ENCODE data around the gene NANOG.
"Not testable (repeated sequence)": the region's sequence is repeated elsewhere in the genome, so short reads cannot be mapped to it uniquely, and the experiment has no call there.

The NANOG gene

DNA sequence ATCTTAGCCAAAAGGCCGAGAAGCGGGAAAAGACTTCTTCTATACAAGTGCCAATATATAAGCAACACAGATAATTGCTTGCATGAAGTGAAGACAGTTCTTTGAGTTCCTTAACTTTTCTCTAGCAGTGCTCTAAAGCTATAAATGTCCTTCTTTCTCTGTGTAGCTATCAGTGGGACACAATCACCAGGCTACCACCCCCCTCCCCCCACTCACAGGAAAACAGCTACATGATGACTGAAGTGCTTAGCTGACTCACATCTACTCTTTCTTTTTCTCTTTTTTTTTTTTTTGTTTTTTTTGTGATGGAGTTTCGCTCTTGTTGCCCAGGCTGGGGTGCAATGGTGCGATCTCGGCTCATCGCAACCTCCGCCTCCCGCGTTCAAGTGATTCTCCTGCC is 53.2 kb downstream of the NANOG start:
- H3K4me1 ChIP-seq (ENCODE audit: control insufficient read depth, low read depth, low read length); H3K27me3 ChIP-seq (ENCODE audit: insufficient read depth, low read length, poor library complexity); H3K4me2 ChIP-seq (ENCODE audit: low read length); H3K79me1 ChIP-seq (ENCODE audit: low read length); H4K5ac ChIP-seq (ENCODE audit: low read length); DNase-seq; H2BK15ac ChIP-seq (replicated peaks; ENCODE audit: low read depth); H2AK5ac ChIP-seq (ENCODE audit: low read length); H2BK5ac ChIP-seq (ENCODE audit: low read length); H3K9ac ChIP-seq (ENCODE audit: low read length); H4K8ac ChIP-seq (ENCODE audit: low read depth, low read length); H3K56ac ChIP-seq (ENCODE audit: low read length); H3K36me3 ChIP-seq (ENCODE audit: control insufficient read depth, insufficient read depth, low read length); H3K4me3 ChIP-seq (ENCODE audit: low read length); H3K23ac ChIP-seq (ENCODE audit: low read length); H3K79me2 ChIP-seq (ENCODE audit: control insufficient read depth, insufficient read depth, low read length); H3K27ac ChIP-seq (ENCODE audit: low read depth, low read length): not testable (repeated sequence)
- WGBS (ENCODE audit: extremely low coverage, insufficient coverage, low lambda C conversion rate) = no CpG with 5 or more reads among the region's 9 CpGs
- H3K18ac ChIP-seq (ENCODE audit: low read length) = peak overlapping the region; percentile 14
- peak overlapping the region; percentile 36 for H2BK120ac ChIP-seq (ENCODE audit: low read depth, low read length)
- H3K4ac ChIP-seq (ENCODE audit: low read depth, low read length) = peak overlapping the region; percentile 55

DNA sequence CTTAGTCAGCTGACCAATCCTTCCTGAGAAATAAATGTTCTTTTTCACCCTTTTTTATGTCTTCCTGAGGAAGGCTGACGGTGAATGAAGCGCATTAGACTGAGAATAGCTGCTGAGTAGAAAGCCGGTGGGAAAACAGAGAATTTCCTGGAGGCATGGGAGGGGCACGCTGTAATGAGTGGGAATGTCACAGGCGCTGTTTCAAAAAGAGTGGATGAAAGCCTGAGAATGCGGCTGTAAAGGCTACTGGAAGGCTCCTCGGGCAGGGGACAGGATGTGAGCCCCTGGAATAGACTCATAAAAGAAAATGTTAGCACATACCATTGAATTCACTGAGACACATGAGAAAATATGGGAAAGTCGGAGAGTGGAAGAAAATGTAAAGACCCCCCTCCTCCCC is 53.9 kb downstream of the NANOG start:
- H2BK120ac ChIP-seq (ENCODE audit: low read depth, low read length); H3K27ac ChIP-seq (ENCODE audit: low read depth, low read length); H3K36me3 ChIP-seq (ENCODE audit: control insufficient read depth, insufficient read depth, low read length); H2BK15ac ChIP-seq (replicated peaks; ENCODE audit: low read depth); H4K5ac ChIP-seq (ENCODE audit: low read length); H3K79me2 ChIP-seq (ENCODE audit: control insufficient read depth, insufficient read depth, low read length); H3K56ac ChIP-seq (ENCODE audit: low read length); H3K9ac ChIP-seq (ENCODE audit: low read length); H3K4ac ChIP-seq (ENCODE audit: low read depth, low read length); H2BK5ac ChIP-seq (ENCODE audit: low read length); H3K27me3 ChIP-seq (ENCODE audit: insufficient read depth, low read length, poor library complexity); H3K4me1 ChIP-seq (ENCODE audit: control insufficient read depth, low read depth, low read length); H3K23ac ChIP-seq (ENCODE audit: low read length); H3K4me3 ChIP-seq (ENCODE audit: low read length); DNase-seq; H4K8ac ChIP-seq (ENCODE audit: low read depth, low read length); H2AK5ac ChIP-seq (ENCODE audit: low read length); H3K79me1 ChIP-seq (ENCODE audit: low read length); H3K4me2 ChIP-seq (ENCODE audit: low read length); H3K18ac ChIP-seq (ENCODE audit: low read length): not testable (repeated sequence)
- WGBS (ENCODE audit: extremely low coverage, insufficient coverage, low lambda C conversion rate) = no CpG with 5 or more reads among the region's 8 CpGs

DNA sequence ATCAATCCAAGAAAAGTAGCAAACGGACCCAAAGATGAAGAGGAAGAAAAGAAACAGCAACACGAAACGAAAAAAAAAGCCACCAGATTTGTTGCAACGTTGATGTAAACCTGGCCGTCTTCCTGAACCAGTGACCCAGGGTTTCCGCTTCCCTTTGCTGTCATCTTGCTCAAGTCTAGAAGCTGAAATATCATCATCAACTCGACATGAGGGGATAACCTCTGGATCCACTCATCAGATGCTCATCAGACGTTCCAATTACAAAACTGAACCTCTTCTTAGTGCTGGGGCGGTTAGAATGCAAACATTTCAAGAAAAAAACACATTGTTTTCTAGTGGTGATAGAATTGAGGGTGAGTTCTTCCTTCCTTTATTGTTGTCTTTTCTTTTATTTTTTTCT is 54.4 kb downstream of the NANOG start:
- H3K56ac ChIP-seq (ENCODE audit: low read length); H4K8ac ChIP-seq (ENCODE audit: low read depth, low read length); H2BK120ac ChIP-seq (ENCODE audit: low read depth, low read length); DNase-seq; H3K4me2 ChIP-seq (ENCODE audit: low read length); H3K27me3 ChIP-seq (ENCODE audit: insufficient read depth, low read length, poor library complexity); H2BK15ac ChIP-seq (replicated peaks; ENCODE audit: low read depth); H2AK5ac ChIP-seq (ENCODE audit: low read length); H2BK5ac ChIP-seq (ENCODE audit: low read length); H3K27ac ChIP-seq (ENCODE audit: low read depth, low read length); H3K79me1 ChIP-seq (ENCODE audit: low read length); H3K9ac ChIP-seq (ENCODE audit: low read length); H4K5ac ChIP-seq (ENCODE audit: low read length); H3K4me3 ChIP-seq (ENCODE audit: low read length); H3K36me3 ChIP-seq (ENCODE audit: control insufficient read depth, insufficient read depth, low read length); H3K4me1 ChIP-seq (ENCODE audit: control insufficient read depth, low read depth, low read length); H3K4ac ChIP-seq (ENCODE audit: low read depth, low read length); H3K23ac ChIP-seq (ENCODE audit: low read length); H3K79me2 ChIP-seq (ENCODE audit: control insufficient read depth, insufficient read depth, low read length); H3K18ac ChIP-seq (ENCODE audit: low read length): not testable (repeated sequence)
- no CpG with 5 or more reads among the region's 9 CpGs for WGBS (ENCODE audit: extremely low coverage, insufficient coverage, low lambda C conversion rate)

DNA sequence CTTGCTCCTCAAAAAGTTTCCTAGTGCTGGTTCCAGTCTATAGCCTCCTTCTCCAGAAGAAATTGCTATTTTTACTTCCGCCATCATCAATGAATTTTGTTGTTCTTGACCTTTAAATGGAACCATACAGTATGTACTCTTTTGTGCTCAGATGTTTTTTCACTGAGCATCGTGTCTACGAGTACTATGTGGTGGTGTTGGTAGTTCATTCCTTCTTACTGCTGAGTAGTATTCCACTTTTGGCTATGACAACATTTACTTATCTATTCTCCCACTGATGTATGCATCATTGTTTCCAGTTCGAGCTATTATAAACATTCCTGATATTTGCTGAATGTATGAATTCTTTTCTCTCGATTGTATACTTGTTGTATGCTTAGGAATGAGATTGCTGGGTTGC is 54.9 kb downstream of the NANOG start:
- Histone ChIP-seq H3K9ac (ENCODE audit: low read length) (no peak overlapping the region), H2BK120ac (ENCODE audit: low read depth, low read length) (no peak overlapping the region), H2AK5ac (ENCODE audit: low read length) (no peak overlapping the region), H3K27me3 (ENCODE audit: insufficient read depth, low read length, poor library complexity) (no peaks in the 10 kb centered on the region), H3K79me1 (ENCODE audit: low read length) (no peaks in the 10 kb centered on the region), H2BK15ac (replicated peaks; ENCODE audit: low read depth) (no peak overlapping the region), H3K4me2 (ENCODE audit: low read length) (no peak overlapping the region), H4K8ac (ENCODE audit: low read depth, low read length) (no peak overlapping the region), H3K4me3 (ENCODE audit: low read length) (no peak overlapping the region), H3K56ac (ENCODE audit: low read length) (no peak overlapping the region), H3K4ac (ENCODE audit: low read depth, low read length) (no peak overlapping the region), H3K23ac (ENCODE audit: low read length) (no peak overlapping the region), H3K18ac (ENCODE audit: low read length) (no peak overlapping the region), H4K5ac (ENCODE audit: low read length) (no peak overlapping the region), H3K27ac (ENCODE audit: low read depth, low read length) (no peak overlapping the region), H3K36me3 (ENCODE audit: control insufficient read depth, insufficient read depth, low read length) (no peaks in the 10 kb centered on the region), H3K4me1 (ENCODE audit: control insufficient read depth, low read depth, low read length) (no peaks in the 10 kb centered on the region), H2BK5ac (ENCODE audit: low read length) (no peak overlapping the region), H3K79me2 (ENCODE audit: control insufficient read depth, insufficient read depth, low read length) (no peaks in the 10 kb centered on the region)
- no peak for DNase-seq
- WGBS (ENCODE audit: extremely low coverage, insufficient coverage, low lambda C conversion rate) = no CpG with 5 or more reads among the region's 5 CpGs

DNA sequence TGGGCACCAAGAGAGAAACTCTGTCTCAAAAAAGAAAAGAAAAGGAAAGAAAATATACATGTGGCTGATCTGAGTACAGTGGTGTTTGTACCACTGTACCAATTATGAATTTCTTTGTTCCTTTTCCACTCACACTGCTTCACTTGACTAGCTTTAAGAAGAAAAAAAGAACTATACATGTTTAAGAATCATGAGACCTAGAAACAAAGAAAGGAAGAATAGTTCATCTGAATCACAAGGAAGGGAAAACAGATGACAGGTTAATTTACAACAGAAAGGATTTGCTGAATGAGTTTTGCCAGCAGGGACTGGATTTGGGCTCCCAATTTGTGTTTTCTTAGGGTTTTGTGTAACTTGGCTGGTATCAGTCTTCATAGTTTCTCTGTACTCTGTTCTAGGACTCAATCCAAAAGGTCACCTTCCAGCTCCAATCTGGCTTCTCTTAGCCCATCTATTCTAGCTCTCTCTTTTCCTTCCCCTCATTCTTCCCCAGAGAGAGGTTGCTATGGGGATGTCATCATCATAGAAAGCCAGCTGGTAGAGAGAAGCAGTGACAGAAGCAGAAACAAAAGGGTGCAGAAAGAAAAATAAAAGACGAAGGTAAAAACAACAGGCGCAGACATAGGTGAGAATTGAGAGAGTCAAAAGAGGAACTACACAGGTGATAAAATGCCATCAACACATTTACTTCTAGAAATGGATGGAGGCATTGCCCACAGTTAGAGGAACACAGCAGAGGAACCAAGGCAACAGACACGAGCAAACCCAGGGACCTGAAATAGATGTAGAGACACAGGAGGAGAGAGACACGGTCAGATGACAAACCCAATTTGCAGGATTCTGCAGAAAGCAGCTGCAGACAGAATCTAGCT is 58.3 kb downstream of the NANOG start:
- not testable (repeated sequence) for H2BK15ac ChIP-seq (replicated peaks; ENCODE audit: low read depth); H2BK120ac ChIP-seq (ENCODE audit: low read depth, low read length); H2BK5ac ChIP-seq (ENCODE audit: low read length); H2AK5ac ChIP-seq (ENCODE audit: low read length); H4K5ac ChIP-seq (ENCODE audit: low read length); H3K56ac ChIP-seq (ENCODE audit: low read length); H3K9ac ChIP-seq (ENCODE audit: low read length); H4K8ac ChIP-seq (ENCODE audit: low read depth, low read length); H3K27me3 ChIP-seq (ENCODE audit: insufficient read depth, low read length, poor library complexity); H3K4me3 ChIP-seq (ENCODE audit: low read length); H3K4me2 ChIP-seq (ENCODE audit: low read length); H3K23ac ChIP-seq (ENCODE audit: low read length); H3K18ac ChIP-seq (ENCODE audit: low read length); H3K4ac ChIP-seq (ENCODE audit: low read depth, low read length); H3K79me1 ChIP-seq (ENCODE audit: low read length); H3K36me3 ChIP-seq (ENCODE audit: control insufficient read depth, insufficient read depth, low read length); H3K4me1 ChIP-seq (ENCODE audit: control insufficient read depth, low read depth, low read length); H3K79me2 ChIP-seq (ENCODE audit: control insufficient read depth, insufficient read depth, low read length); H3K27ac ChIP-seq (ENCODE audit: low read depth, low read length)
- no CpG with 5 or more reads among the region's 4 CpGs for WGBS (ENCODE audit: extremely low coverage, insufficient coverage, low lambda C conversion rate)
- DNase-seq = peak; percentile 58

DNA sequence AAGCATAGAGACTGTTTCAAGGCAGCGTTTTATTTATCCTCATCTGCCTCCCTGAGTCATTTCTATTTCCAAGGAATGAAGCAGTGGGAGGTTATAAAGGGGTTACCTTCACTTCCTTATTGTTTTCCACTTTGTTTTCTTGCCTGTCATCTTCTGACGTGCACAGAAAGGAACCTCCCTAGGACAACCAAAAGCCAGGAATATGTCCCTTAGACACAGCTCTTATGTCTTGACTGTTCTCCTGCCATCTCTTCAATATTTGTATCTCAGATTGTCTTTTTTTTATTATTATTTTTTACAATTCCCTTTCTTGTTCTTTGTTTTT is 58.9 kb downstream of the NANOG start:
- H3K4ac ChIP-seq (ENCODE audit: low read depth, low read length); H3K9ac ChIP-seq (ENCODE audit: low read length); H3K56ac ChIP-seq (ENCODE audit: low read length); H3K23ac ChIP-seq (ENCODE audit: low read length); H2AK5ac ChIP-seq (ENCODE audit: low read length); H3K18ac ChIP-seq (ENCODE audit: low read length); DNase-seq; H4K8ac ChIP-seq (ENCODE audit: low read depth, low read length); H3K4me2 ChIP-seq (ENCODE audit: low read length); H3K4me1 ChIP-seq (ENCODE audit: control insufficient read depth, low read depth, low read length); H2BK5ac ChIP-seq (ENCODE audit: low read length); H2BK120ac ChIP-seq (ENCODE audit: low read depth, low read length); H3K79me1 ChIP-seq (ENCODE audit: low read length); H3K79me2 ChIP-seq (ENCODE audit: control insufficient read depth, insufficient read depth, low read length); H3K27me3 ChIP-seq (ENCODE audit: insufficient read depth, low read length, poor library complexity); H3K27ac ChIP-seq (ENCODE audit: low read depth, low read length); H3K36me3 ChIP-seq (ENCODE audit: control insufficient read depth, insufficient read depth, low read length); H3K4me3 ChIP-seq (ENCODE audit: low read length); H4K5ac ChIP-seq (ENCODE audit: low read length); H2BK15ac ChIP-seq (replicated peaks; ENCODE audit: low read depth): not testable (repeated sequence)
- WGBS (ENCODE audit: extremely low coverage, insufficient coverage, low lambda C conversion rate) = no CpG with 5 or more reads among the region's 2 CpGs
